T-helper 22 cell (primary cell): ENCODE measurements around the gene MAPKAPK3.

Source experiments
- DNase-seq: peaks from one replicate; pipeline ENCODE4 v3.0.0-alpha.2; 2020; ENCODE audit warnings: low read depth

Gene MAPKAPK3

GRCh38 chr3:50609071-50609762 lies 7.7 kb upstream of the MAPKAPK3 start:
- no peak for DNase-seq

DNA sequence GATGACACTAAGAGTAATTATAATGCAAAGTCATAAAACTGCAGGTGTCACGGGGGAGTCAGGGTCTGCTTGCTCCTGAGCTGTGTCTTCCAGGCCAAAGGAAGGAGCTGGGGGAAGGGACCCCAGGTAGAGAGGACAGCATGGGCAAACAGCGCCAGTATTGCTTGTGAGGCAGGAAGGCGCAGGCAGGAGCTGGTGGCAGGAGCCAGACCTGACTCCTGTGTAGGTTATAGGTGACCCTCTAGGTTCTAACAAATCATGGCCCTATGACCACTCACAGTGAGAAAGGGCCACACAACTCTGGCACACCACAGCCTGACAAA lies 7.2 kb upstream of the MAPKAPK3 start:
- no peak for DNase-seq

DNA sequence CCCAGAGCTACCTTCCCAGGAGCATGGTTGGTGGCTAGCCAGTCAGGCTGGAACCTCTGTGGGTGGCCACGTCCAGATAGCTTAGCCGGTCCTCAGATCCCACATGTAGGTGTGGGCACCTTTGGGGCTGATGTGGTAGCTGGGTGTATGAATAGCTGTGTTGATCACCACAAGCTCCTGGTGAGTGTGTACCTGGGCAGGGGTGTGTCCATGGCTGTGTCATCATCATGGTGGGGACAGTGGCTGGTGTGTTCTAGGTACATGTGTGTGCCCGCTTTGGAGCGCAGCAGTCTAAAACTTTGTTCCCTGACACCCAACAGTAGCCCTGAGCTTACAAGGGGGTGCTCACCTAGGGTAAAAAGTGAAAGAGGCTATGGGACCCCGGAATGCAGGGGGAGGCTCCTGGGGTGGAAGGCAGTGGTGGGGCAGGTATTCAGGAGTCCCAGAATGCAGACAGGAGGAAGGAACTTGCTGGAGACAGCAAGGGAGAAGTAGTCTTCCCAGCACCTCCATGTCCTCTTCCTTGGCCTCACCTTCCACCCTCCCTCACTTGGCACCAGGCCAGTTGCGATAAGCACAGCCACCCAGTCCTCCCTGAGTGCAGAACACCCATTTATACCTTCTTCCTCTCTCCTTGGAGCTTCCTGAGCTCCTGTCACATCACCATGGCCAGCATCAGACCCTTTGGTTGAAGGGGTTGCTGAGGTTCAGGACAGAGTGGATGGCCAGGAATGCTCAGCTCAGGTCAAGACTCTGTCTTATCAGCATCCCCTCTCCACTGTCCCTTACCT lies 6.6 kb upstream of the MAPKAPK3 start:
- no peak for DNase-seq

DNA sequence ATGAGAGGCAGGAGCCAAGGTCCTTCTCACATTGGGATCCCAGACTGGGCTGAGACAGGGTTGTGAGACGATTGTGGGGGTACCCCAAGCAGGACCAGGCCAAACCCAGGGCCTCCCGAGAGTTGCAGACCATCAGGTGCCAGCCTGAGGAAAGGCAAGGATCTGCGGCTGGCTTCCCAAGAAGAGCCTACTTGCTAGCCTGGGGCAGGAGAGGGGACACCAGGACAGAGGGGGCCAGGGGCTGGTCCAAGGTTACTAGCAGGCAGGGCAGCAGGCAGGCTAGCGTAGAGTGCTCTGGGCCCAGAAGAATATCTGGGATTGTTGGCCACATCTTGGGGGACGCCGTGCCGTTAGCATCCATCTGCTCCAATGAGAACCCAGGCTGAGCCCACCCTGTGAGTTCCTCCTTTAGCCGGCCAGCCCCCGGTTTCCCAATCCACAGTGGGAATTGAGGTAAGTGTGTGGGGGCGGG lies 5.9 kb upstream of the MAPKAPK3 start:
- no peak for DNase-seq

GRCh38 chr3:50611464-50612233 lies 5.3 kb upstream of the MAPKAPK3 start, which contains the start of gene CISH:
Gene CISH (minus strand): TSS chr3:50611774. CDS start chr3:50611650, 124 bp downstream.
- peak; percentile 89 for DNase-seq

GRCh38 chr3:50612234-50612882 lies 4.6 kb upstream of the MAPKAPK3 start:
- DNase-seq = no peak

DNA sequence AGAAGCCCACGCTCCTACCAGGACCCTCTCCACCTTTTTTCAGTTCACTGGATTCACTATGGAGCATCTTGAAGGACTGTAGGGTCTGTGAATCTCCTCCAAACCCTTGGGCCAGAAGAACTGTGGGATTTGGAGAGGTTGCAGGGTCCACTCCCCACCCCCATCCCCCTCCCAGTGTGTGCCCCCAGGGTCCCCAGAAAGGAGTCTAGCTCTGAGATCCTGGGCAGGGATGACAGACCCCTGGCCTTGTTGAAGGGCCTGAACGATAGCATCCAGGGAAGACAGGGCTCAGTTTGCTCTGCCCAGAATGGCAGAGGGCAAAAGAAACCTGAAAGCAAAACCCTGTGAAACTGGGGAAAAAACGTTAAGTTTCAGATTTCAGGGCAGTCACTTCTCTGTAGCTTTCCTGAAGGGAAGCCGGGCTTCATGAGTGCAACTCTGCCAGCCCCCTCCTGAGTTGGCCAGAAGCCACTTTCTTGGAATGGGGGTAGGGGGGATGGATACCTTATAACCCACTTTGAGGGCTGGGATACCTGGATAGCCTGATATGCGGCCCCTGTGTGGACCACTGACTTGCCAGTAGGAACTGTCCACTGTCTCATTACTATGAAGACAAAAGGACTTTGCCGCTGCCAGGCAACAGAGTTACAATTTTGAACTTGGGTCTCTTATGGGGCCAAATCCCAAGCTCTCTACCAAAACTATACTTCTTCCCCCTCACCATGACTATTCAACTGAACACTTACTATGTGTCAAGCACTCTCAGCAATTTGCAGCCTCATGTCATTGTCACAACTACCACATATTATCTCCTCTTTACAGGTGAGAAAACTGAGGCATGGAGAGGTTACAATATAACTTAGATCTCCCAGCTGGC lies 3.7 kb upstream of the MAPKAPK3 start:
- DNase-seq = no peak

DNA sequence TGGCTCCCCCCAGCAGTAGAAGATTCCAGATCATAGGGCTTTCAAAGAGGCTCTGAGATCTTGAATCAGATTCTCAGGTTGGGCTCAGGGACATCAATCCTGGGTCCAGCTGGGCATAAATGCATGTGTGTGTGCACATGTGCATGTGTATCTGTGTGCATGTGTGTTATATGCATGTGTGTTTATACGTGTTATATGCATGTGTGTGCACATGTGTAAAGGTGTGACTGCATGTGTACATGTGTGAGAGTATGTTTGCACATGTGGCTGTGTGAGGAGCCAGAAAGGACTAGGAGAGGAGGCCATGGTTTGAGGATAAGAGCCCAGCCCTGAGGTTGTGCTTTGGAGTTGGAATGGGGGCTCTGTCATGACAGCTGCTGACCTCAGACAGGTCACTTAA lies 1.8 kb upstream of the MAPKAPK3 start:
- DNase-seq = no peak

DNA sequence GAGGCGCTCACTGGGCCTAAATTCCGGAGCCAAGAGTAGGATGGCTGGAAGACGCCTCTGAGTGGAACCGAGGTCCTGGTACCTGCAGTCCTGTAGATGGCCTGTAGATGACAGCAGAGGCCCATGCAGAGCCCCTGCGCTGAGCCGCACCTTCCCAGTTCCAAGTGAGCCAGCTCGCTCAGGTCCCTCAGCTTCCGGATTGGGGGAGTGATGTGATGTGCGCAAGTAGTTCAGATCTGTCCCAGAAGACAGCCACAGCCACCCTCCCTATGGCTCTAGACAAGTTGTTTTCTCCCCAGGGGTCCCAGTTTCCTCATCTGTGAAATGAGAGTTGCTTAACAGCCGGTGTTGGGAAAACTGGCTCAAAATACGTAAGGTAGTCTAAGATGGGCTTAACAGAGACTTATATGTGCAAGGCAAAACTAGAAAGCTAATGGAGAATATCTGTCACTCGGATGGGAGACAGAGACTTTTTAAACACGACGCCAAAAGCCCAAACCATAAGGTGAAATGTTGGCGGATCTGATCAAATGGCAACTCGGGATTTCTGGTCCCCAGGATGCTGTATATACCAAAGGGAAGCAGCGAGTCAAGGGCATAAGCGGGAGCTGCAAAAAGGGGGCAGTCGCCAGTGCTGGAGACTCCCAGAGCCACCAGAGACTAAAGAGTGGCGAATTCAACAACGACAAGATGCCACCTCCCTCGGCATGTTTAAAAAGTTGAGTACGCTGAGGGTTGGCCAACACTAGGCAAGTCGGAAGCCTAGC lies 765 bp upstream of the MAPKAPK3 start:
- peak; percentile 73 for DNase-seq

- peak; percentile 92 for DNase-seq
These were observed 218 bp upstream of the MAPKAPK3 start for GRCh38 chr3:50616770-50617095.

DNA sequence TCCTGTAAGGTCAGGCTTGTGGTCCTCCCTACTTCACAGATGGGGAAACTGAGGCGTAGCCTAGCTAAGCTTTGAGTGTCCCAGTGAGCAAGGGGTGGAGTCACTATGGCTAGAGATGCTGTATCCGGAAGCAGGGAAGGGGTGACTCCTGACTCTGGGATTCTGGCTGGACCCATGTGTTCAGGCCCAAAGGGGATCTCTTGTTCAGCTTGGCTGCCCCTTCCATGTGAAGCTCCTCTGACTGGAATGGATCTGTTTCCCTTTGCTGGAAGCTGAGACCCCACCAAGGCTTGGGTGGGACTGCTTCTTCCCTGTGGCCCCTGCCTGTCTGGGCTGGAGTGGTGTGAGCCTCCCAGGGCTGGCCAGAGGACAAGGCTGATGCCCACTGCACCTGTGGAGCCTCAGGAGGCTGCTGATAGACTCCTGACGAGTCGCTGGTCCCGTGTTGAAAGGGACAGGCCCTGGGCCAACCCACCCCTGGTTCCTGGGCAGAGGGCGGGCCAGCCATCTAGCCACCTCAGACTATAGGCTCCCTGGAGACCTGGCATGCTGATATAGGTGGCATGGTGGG lies 1.0 kb downstream of the MAPKAPK3 start:
- DNase-seq = no peak

DNA sequence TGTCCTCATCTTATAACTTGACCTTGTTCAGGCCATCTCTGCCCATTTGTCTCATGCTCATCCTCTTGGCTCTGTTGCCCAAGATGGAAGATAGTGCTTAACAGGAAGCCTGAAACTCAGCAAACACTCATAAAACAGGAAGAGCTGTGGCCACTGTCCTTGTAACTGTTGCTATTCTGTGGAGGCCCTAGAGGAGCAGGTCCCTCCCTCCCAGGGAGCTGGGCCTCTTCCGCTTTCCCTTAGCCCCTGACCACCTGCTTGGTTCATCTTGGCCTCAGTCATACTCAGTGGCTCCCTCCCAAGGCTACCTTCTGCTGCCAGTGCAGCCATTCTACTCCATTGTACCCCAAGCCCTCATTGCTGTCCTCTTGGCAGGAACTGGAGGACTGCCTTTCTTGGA lies 3.5 kb downstream of the MAPKAPK3 start:
- DNase-seq = no peak

- DNase-seq = no peak
These were observed 3.9 kb downstream of the MAPKAPK3 start for GRCh38 chr3:50620820-50621219.

DNA sequence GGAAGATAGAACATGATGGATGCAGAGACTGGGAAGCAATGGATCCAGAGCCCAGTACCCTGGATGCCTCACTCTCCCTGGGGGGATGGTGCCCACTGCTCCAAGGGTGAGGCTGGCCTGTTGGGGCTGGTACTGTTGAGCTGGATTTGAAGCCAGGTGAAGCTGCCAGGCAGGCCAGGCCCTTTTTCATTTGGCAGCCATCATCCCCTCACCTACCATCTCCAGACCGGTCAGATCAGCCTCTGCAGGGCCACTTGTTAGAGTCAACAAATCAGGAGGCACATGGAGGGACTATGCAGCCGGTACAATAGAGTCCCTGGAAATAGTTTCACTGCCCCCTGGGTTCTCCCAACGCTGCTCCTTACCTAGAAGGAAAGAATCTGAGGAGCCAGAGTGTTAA lies 5.9 kb downstream of the MAPKAPK3 start:
- no peak for DNase-seq

DNA sequence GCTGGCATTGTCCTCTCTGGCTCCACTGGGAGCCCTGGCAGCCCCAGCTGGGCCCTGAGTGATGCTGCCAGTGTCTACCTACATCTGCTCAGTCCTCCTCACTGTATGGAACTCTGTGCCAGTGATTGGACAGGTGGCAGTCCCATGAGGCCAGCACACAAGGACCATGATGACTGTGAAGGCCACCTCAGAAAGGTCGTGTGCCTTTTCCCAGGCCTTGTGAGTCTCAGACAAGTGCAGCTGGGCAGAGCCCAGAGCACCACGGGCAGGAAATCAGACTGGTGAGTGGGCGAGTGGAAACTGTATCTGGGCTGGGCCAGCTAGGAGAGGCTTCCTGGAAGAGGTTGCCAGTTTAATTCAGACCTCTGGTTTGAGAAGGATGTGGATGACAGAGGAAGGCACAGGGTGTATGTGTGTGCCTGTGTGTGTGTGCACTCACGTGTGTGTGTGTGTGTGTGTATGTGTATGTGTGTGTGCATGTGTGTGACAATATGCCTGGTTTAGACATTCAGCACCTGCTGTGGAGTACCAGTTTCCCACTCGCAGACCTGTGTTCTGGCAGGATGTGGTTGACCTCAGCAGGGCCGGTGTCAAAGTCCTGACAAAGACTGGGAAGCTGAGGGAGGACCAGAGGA lies 7.0 kb downstream of the MAPKAPK3 start:
- DNase-seq = no peak

- DNase-seq = no peak
These were observed 7.7 kb downstream of the MAPKAPK3 start for GRCh38 chr3:50624634-50625033.

DNA sequence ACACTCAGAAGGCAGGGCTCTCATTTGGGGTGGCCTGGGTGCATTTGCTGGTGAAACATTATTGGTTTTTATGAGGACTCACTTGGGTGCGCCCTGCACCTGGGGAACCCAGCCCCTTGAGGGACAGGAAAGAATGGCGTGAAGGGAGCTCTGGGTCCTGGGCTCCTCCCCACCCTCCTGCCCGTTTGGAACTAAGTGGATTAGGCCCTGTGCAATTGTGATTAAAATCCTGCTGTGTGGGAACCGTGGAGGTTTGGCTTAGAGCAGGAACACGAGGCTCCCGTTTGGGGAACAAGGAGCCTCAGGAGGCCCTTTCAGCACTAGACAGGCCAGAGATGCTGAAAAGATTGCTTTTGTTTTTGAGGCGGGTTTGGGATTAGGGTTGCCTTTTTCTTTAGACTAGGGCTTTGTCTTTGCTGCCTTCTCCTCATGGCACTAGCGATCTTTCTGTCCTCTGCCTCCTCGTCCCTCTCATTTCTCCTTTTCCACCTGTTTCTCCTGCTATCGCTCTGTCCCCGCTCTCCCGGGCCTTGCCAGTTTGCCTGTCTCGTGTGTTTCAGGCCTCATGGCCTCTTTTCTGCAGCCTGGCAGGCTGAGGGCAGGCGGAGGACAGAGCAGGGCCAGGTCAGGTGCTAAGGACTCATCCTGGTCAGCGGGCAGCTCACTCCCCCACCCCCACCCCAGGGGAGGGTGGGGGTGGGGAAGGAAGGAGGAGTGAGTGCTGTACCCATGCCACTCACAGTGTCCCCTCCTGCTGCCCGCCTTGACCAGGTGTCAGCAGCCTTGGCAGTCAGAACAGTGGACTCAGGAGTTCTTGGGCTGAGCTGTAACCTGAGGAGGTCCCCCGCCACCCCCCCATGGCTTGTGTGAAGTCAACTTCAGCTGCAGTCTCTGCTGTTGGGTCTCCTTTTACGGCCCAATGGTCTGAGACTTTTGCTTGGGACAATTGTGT lies 8.6 kb downstream of the MAPKAPK3 start:
- no peak for DNase-seq

DNA sequence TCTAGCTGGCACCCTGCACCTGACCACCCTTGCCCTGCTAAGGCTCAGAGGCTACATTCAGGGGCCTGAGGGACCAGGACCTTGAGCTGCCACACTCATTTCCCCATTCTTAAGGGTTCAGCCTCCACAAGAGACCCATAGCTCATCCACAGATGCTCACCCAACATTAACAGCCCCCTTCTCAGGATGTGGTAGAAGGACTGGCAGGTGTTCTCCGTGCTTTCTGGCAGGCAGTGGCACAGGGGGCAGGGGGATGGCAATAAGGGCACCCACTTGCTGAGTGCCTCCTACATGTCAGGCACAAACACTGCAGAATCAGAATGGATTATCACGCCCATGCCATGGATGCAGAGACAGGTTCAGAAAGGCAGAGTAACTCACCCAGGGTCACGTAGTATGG lies 9.4 kb downstream of the MAPKAPK3 start:
- no peak for DNase-seq
